GM18505 (cell line): Measurements from ENCODE around the gene MYO7B.

ENCODE experiments used
- ATAC-seq: cut with Tn5 transposase; IDR thresholded peaks from one replicate; pipeline ENCODE4 v1.9.1; 2021; ENCODE audit not compliant: unreplicated experiment
- POLR2A ChIP-seq: IDR thresholded peaks from 4 replicates; pipeline ENCODE4 v1.6.1; 2011; ENCODE audit warnings: borderline replicate concordance; ENCODE audit not compliant: insufficient read depth, insufficient read length; ENCODE audit errors: extremely low read depth

Gene MYO7B

GRCh38 chr2:127650041-127650784 is 114.7 kb downstream of the MYO7B start:
- no peak for TF ChIP-seq POLR2A
- peak; percentile 9 for ATAC-seq

GRCh38 chr2:127650785-127651380 is 115.4 kb downstream of the MYO7B start:
- ATAC-seq = no peak
- no peak for TF ChIP-seq POLR2A

GRCh38 chr2:127651381-127651809 is 115.9 kb downstream of the MYO7B start:
- TF ChIP-seq POLR2A = no peak
- ATAC-seq = no peak

- ATAC-seq = no peak
- no peak for TF ChIP-seq POLR2A
Observed at GRCh38 chr2:127651971-127652550, 116.6 kb downstream of the MYO7B start.

- no peak for ATAC-seq
- no peak for TF ChIP-seq POLR2A
Observed at GRCh38 chr2:127652786-127653357, 117.4 kb downstream of the MYO7B start.

- TF ChIP-seq POLR2A = no peak
- no peak for ATAC-seq
Observed at GRCh38 chr2:127653421-127654083, 118.1 kb downstream of the MYO7B start.

- TF ChIP-seq POLR2A = no peak
- ATAC-seq = no peak
Observed at GRCh38 chr2:127654084-127654837, 118.8 kb downstream of the MYO7B start.

- TF ChIP-seq POLR2A = no peak
- no peak for ATAC-seq
Observed at GRCh38 chr2:127654838-127655175, 119.3 kb downstream of the MYO7B start.

- no peak for TF ChIP-seq POLR2A
- ATAC-seq = no peak
Observed at GRCh38 chr2:127655209-127656073, 120.0 kb downstream of the MYO7B start.

- TF ChIP-seq POLR2A = no peak
- no peak for ATAC-seq
Observed at GRCh38 chr2:127656569-127657231, 121.2 kb downstream of the MYO7B start.

- no peak for ATAC-seq
Observed at GRCh38 chr2:127657232-127657595, 121.7 kb downstream of the MYO7B start.

More at GRCh38 chr2:127657232-127657595, 121.7 kb downstream of the MYO7B start:
- no peak for TF ChIP-seq POLR2A
